GM12892 (cell line): ENCODE measurements around the gene CIBAR2.

Experiments used
- DNase-seq: peaks from one replicate; pipeline ENCODE4 v3.0.0; 2011; ENCODE audit not compliant: insufficient read length
- FAIRE-seq: peaks from 2 replicates; lab custom pipeline; 2011; peaks lifted over from hg19 to GRCh38; lab: Jason Lieb, UNC
- POLR2A ChIP-seq: IDR thresholded peaks from 2 replicates; pipeline ENCODE4 v1.6.1; 2011; ENCODE audit warnings: low read depth, low read length, control low read depth
- POLR2AphosphoS5 ChIP-seq: IDR thresholded peaks from 2 replicates; pipeline ENCODE4 v1.6.1; 2011; ENCODE audit warnings: low read depth, low read length, control low read depth
- TAF1 ChIP-seq: IDR thresholded peaks from 2 replicates; pipeline ENCODE4 v1.6.1; 2011; ENCODE audit warnings: low read depth, mild to moderate bottlenecking, control low read depth, low read length, borderline replicate concordance

Gene CIBAR2

GRCh38 chr16:85093705-85094104, 18.6 kb downstream of the CIBAR2 start:
- FAIRE-seq: no peak
- DNase-seq: no peak
- TF ChIP-seq POLR2AphosphoS5: no peak

GRCh38 chr16:85092851-85093250, 19.4 kb downstream of the CIBAR2 start:
- no peak for DNase-seq
- FAIRE-seq: no peak

GRCh38 chr16:85092309-85092708, 20.0 kb downstream of the CIBAR2 start:
- FAIRE-seq: no peak
- DNase-seq: no peak
- TF ChIP-seq POLR2AphosphoS5 (no peak), POLR2A (no peak), TAF1 (no peak)

More at GRCh38 chr16:85092851-85093250, 19.4 kb downstream of the CIBAR2 start:
- no peak for TF ChIP-seq POLR2A

GRCh38 chr16:85091522-85091910, 20.8 kb downstream of the CIBAR2 start:
- DNase-seq (no peak), FAIRE-seq (no peak)
- no peak for TF ChIP-seq TAF1
- TF ChIP-seq POLR2AphosphoS5: no peak
- no peak for TF ChIP-seq POLR2A

GRCh38 chr16:85090873-85091521, 21.3 kb downstream of the CIBAR2 start:
- TF ChIP-seq POLR2A (no peak), TAF1 (no peak)
- FAIRE-seq (no peak), DNase-seq (no peak)

GRCh38 chr16:85090181-85090580, 22.1 kb downstream of the CIBAR2 start:
- FAIRE-seq (no peak), DNase-seq (no peak)
- TF ChIP-seq POLR2A: no peak
- TF ChIP-seq POLR2AphosphoS5: no peak
- no peak for TF ChIP-seq TAF1

- FAIRE-seq (no peak), DNase-seq (no peak)
- TF ChIP-seq POLR2A (no peak), TAF1 (no peak), POLR2AphosphoS5 (no peak)
Observed at GRCh38 chr16:85089525-85089924, 22.7 kb downstream of the CIBAR2 start.

- DNase-seq (no peak), FAIRE-seq (no peak)
- no peak for TF ChIP-seq POLR2A
Observed at GRCh38 chr16:85088570-85089199, 23.6 kb downstream of the CIBAR2 start.

GRCh38 chr16:85087899-85088569, 24.2 kb downstream of the CIBAR2 start:
- DNase-seq (no peak), FAIRE-seq (no peak)
- TF ChIP-seq POLR2AphosphoS5: no peak
- TF ChIP-seq TAF1: no peak
- TF ChIP-seq POLR2A: no peak

GRCh38 chr16:85086347-85087291, 25.7 kb downstream of the CIBAR2 start:
- no peak for TF ChIP-seq POLR2AphosphoS5
- no peak for TF ChIP-seq POLR2A
- no peak for TF ChIP-seq TAF1
- FAIRE-seq (no peak), DNase-seq (peak; percentile 77)

- FAIRE-seq (no peak), DNase-seq (no peak)
Observed at GRCh38 chr16:85085721-85086120, 26.6 kb downstream of the CIBAR2 start.

More at GRCh38 chr16:85085721-85086120, 26.6 kb downstream of the CIBAR2 start:
- no peak for TF ChIP-seq POLR2A
- no peak for TF ChIP-seq POLR2AphosphoS5
- TF ChIP-seq TAF1: no peak
